Measurements from ENCODE around the gene MIOS. TPM values are rescaled to one million over a fixed set of nuclear protein-coding genes. Genes with fewer than 3 reads are reported as not detected.
A peak's percentile ranks its signal among the peaks of the same experiment; 100 is the strongest.

The MIOS gene
- total RNA-seq (ENCODE audit: unreplicated experiment) = 30.9 TPM
- long read RNA-seq, partial matches to known transcripts = 1 of 8 reads
- long read RNA-seq, other reads (novel, unspliced or antisense) = 5 of 8 reads

DNA sequence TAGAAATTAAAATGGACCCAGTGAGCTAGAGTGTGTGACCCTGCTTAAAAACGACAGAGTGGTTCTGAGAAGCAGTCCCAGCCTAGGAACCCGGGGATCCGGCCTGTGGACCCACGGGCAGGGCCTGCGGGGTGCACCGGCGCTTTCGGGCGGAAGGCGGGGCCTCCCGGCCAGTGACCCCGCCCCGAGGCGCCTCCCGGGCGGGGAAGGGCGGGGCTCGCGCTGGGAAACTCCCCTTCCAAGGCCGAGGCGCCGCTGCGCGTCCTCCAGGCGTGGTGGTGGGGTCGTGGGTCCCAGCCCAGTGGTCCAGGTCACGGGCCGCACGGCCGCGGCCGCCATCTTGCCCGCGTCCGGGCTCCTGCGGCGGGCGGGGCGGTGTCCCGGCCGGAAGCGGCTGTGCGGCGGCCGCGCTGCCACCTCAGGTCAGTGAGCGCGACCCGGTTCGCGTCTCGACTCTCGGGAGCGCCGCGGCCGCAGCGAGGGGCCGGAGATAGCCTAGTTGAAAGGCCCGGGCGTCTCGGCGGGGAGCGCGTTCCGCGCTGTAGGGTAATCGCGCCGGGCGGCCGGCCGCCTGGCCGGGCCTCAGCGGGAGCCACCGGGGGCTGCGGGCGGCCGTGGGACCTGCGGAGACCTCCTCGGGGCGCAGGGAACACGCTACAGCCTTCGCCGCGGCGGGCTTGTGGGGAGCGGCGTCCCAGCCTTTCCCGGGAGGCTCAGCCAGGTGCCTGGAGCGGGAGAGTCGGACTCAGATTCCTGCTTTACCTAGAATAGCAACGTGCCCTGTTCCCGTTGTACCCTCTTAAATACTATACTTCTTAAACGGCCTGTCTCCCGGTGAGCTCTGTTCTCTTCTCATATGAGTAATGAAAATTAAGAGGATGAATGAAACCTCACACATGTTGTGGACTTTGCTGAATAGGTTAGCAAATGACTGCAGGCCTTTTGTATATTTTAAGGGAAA lies at the start of gene MIOS:
Gene MIOS (plus strand): TSS at position 234 of the 961 bp plus-strand sequence. CDS start 5,592 bp downstream, outside the sequence.
- TF ChIP-seq, protein P1, sequence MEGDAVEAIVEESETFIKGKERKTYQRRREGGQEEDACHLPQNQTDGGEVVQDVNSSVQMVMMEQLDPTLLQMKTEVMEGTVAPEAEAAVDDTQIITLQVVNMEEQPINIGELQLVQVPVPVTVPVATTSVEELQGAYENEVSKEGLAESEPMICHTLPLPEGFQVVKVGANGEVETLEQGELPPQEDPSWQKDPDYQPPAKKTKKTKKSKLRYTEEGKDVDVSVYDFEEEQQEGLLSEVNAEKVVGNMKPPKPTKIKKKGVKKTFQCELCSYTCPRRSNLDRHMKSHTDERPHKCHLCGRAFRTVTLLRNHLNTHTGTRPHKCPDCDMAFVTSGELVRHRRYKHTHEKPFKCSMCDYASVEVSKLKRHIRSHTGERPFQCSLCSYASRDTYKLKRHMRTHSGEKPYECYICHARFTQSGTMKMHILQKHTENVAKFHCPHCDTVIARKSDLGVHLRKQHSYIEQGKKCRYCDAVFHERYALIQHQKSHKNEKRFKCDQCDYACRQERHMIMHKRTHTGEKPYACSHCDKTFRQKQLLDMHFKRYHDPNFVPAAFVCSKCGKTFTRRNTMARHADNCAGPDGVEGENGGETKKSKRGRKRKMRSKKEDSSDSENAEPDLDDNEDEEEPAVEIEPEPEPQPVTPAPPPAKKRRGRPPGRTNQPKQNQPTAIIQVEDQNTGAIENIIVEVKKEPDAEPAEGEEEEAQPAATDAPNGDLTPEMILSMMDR (IDR thresholded peaks at IDR 0.05; ENCODE audit: partially characterized antibody, unreplicated experiment) = no peak
- peak; percentile 88 for DNase-seq
- Mint-ChIP-seq H3K27ac (ENCODE audit: unreplicated experiment) (peak within 1 kb of the TSS; percentile 73), H3K36me3 (ENCODE audit: unreplicated experiment) (peaks cover 12% of the 10 kb centered on the region), H3K27me3 (ENCODE audit: unreplicated experiment) (no peaks in the 10 kb centered on the region), H3K9me3 (ENCODE audit: unreplicated experiment) (peaks cover 5% of the 10 kb centered on the region), H3K4me1 (ENCODE audit: low read depth, unreplicated experiment) (peaks cover 11% of the 10 kb centered on the region), H3K4me3 (ENCODE audit: unreplicated experiment) (peak within 1 kb of the TSS; percentile 93)

DNA sequence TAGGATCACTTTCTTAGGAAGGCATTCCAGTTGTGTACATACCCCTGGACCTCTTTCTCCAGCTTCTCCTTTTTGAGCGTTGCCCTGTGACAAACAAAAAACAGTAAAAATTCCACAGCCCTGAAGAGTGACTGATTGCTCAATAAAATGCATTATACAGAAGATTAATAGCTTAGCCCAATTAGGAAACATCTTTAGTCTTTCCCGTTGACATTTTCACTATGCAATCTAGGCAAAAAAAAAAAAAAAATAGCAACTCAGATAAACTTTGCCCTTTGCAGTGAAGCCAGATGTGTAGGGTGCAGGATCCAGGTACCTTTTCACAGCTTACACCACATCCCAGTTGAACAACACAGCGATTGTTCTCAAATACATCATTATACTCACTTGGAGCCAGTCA lies 48.9 kb upstream of the MIOS start:
- no peak overlapping the region for H3K27ac Mint-ChIP-seq (ENCODE audit: unreplicated experiment)
- H3K4me1 Mint-ChIP-seq (ENCODE audit: low read depth, unreplicated experiment) = no peaks in the 10 kb centered on the region
- H3K36me3 Mint-ChIP-seq (ENCODE audit: unreplicated experiment) = no peaks in the 10 kb centered on the region
- no peak for DNase-seq
- H3K9me3 Mint-ChIP-seq (ENCODE audit: unreplicated experiment) = no peaks in the 10 kb centered on the region
- H3K27me3 Mint-ChIP-seq (ENCODE audit: unreplicated experiment) = peaks cover 1% of the 10 kb centered on the region
- H3K4me3 Mint-ChIP-seq (ENCODE audit: unreplicated experiment) = no peak overlapping the region
- TF ChIP-seq, protein P1 (IDR thresholded peaks at IDR 0.05; ENCODE audit: partially characterized antibody, unreplicated experiment) = no peak

DNA sequence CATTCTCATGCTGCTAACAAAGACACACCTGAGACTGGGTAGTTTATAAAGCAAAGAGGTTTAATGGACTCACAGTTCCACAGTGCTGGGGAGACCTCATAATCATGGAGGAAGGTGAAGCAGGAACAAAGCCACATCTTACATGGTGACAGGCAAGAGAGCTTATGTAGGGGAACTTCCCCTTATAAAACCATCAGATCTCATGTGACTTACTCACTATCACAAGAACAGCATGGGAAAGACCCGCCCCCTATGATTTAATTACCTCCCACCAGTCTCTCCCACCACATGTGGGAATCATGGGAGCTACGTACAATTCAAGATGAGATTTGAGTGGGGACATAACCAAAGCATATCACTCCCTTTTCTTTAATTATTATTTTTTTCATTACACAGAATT lies 47.6 kb upstream of the MIOS start:
- Mint-ChIP-seq H3K4me3 (ENCODE audit: unreplicated experiment) (no peak overlapping the region), H3K27ac (ENCODE audit: unreplicated experiment) (no peak overlapping the region), H3K4me1 (ENCODE audit: low read depth, unreplicated experiment) (no peaks in the 10 kb centered on the region), H3K9me3 (ENCODE audit: unreplicated experiment) (no peaks in the 10 kb centered on the region), H3K27me3 (ENCODE audit: unreplicated experiment) (peaks cover 1% of the 10 kb centered on the region), H3K36me3 (ENCODE audit: unreplicated experiment) (no peaks in the 10 kb centered on the region)
- TF ChIP-seq, protein P1 (IDR thresholded peaks at IDR 0.05; ENCODE audit: partially characterized antibody, unreplicated experiment) = no peak
- no peak for DNase-seq

DNA sequence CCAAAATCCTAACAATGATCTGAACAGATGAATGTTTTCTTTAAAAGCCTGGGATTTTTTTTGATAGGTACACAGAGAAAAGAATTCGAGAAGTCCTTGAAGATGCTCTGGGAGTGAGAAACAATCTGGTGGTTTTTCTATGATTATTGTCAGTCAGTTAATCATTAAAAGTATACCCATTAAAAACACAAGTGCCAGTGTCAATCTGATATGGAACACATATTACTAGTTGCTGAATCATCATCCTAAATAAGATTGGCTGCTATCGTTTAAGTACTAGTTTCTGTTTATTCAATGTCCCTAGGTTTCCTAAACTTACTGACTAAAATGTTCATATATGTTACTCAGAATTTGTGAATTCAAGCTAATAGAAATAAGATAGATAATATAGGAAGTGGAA lies 47.2 kb upstream of the MIOS start:
- Mint-ChIP-seq H3K36me3 (ENCODE audit: unreplicated experiment) (no peaks in the 10 kb centered on the region), H3K27ac (ENCODE audit: unreplicated experiment) (no peak overlapping the region), H3K9me3 (ENCODE audit: unreplicated experiment) (no peaks in the 10 kb centered on the region), H3K4me3 (ENCODE audit: unreplicated experiment) (no peak overlapping the region), H3K27me3 (ENCODE audit: unreplicated experiment) (peaks cover 1% of the 10 kb centered on the region), H3K4me1 (ENCODE audit: low read depth, unreplicated experiment) (no peaks in the 10 kb centered on the region)
- TF ChIP-seq, protein P1 (IDR thresholded peaks at IDR 0.05; ENCODE audit: partially characterized antibody, unreplicated experiment) = no peak
- no peak for DNase-seq

DNA sequence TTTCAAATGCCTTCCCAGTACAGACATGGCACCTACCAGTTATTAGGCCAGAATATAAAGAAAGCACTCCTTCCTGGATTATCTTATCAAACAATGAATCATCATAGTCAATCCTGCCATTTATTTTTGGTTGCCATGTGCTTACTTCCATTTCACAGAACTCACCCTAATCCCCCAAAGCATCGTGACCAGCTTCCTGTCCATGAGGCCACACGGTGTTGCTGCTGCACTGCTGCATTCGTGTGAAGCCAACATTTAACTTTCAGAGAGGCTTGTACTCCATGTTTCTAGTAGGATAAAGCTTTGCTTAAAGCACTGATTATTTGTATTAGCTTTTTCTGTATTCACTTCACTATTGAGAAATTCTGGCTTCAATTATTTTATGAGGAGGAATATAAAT lies 45.4 kb upstream of the MIOS start:
- H3K27me3 Mint-ChIP-seq (ENCODE audit: unreplicated experiment) = peaks cover 1% of the 10 kb centered on the region
- H3K36me3 Mint-ChIP-seq (ENCODE audit: unreplicated experiment) = peaks cover 5% of the 10 kb centered on the region
- no peak overlapping the region for H3K27ac Mint-ChIP-seq (ENCODE audit: unreplicated experiment)
- no peaks in the 10 kb centered on the region for H3K4me1 Mint-ChIP-seq (ENCODE audit: low read depth, unreplicated experiment)
- H3K9me3 Mint-ChIP-seq (ENCODE audit: unreplicated experiment) = no peaks in the 10 kb centered on the region
- TF ChIP-seq, protein P1 (IDR thresholded peaks at IDR 0.05; ENCODE audit: partially characterized antibody, unreplicated experiment) = no peak
- DNase-seq = no peak
- no peak overlapping the region for H3K4me3 Mint-ChIP-seq (ENCODE audit: unreplicated experiment)
